Stimulated activated CD4-positive, alpha-beta T cell treated with anti-CD3 and anti-CD28 coated beads, Interleukin-4, amount 100 ng/mL, for 1 hour (primary cell): ENCODE results near the gene NPAS1.
"Not testable (repeated sequence)": the region's sequence is repeated elsewhere in the genome, so short reads cannot be mapped to it uniquely, and the experiment has no call there.

Experiments used
- DNase-seq: peaks from one replicate; pipeline ENCODE4 v3.0.0-alpha.2; 2020

The NPAS1 gene

DNA sequence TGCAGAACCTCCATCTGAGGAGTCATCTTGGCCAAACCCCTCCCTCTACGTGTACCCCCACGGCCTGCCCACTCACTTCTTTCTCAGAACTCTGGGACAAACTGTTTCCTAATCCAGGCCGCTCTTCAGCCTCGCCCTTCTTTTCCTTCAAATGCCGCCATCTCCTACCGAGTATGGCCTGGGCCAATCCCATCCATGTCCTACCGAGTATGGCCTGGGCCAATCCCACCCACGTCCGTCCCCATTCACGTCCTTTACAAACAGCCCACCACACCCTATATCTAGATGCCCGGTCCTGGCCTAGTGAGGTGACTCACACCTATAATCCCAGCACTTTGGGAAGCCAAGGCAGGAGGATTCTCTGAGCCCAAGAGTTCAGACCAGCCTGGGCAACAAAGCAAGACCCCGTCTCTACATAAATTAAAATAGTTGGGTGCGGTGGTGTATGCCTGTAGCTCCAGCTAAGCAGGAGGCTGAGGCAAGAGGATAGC, 27.7 kb downstream of the NPAS1 start:
- DNase-seq = no peak

DNA sequence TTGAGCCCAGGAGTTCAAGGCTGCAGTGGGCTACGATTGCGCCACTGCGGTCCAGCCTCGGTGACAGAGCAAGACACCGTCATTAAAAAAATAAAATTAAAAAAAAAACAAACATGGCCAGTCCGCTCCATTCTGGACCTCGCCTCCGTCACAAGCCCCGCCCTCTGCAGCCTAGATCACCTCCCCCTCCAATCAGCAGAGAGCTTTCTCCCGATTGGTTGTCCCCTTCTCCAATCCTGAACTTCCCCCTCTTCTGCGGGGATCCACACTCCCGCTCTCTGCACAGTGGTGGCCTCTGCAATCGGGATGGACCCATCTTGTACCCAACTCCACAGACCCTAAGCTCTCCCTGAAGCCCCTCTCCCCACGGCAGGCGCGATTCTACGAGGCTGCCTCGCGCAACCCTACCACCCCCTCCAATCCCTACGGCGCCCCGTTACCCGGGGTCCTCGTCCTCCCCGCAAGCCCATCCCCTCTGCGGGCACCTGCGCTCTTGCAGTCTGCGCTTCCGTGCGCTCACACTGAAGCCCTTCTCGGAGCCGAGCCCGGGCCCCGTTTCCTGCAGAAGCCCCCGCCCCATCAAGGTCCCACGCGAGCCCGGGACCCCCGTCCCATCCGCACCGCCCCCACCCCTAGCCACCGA, 28.2 kb downstream of the NPAS1 start:
- DNase-seq = peak; percentile 60

DNA sequence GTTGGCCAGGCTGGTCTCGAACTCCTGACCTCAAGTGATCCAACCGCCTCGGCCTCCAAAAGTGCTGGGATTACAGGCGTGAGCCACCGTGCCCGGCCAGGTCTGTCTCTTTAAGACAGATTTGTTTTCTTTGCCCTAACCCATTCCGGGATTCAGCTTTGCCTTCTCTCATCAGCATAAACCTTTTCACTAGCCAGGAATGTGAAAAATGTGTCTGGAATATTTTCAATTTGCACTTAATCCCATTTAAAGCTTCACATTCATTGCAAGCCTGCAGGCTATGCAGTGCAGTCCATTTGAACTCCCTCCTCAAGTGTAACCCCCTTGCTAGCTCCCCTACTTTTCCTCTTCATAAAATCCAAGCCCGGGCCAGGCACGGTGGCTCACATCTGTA, 29.7 kb downstream of the NPAS1 start:
- DNase-seq = no peak

DNA sequence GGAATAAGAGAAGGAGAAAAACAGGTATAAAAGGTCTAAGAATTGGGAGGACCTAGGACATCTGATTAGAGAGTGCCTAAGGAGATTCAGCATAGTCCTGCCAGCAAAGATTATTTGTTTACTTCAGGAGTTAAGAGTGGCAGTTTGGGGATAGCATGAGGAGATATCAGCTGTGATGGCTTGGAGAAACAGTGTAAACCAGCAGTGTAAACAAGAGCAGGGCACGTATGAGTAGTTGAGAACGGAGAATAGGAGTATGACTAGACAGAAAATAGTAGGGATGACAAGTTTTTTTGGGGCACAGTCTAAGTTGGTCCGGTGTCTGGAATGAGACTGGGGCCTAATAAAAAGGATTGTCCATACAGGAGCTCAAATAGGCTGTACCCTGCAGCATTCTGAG, 30.9 kb downstream of the NPAS1 start:
- not testable (repeated sequence) for DNase-seq

DNA sequence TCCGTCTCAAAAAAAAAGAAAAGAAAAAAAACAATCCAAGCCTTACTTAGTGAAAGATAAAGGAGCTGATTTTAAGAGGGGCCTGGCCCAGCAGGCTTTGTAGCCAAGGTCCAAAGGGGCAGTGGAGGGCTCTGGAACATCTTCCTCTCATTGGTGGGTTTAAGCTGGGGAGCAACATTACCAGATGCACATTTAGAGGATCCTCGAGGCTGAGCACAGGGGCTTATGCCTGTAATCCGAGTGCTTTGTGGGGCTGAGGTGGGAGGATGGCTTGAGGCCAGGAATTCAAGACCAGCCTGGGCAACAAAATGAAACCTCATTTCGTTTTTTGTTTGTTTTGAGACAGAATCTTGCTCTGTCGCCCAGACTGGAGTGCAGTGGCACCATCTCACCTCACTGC, 36.8 kb downstream of the NPAS1 start:
- no peak for DNase-seq

DNA sequence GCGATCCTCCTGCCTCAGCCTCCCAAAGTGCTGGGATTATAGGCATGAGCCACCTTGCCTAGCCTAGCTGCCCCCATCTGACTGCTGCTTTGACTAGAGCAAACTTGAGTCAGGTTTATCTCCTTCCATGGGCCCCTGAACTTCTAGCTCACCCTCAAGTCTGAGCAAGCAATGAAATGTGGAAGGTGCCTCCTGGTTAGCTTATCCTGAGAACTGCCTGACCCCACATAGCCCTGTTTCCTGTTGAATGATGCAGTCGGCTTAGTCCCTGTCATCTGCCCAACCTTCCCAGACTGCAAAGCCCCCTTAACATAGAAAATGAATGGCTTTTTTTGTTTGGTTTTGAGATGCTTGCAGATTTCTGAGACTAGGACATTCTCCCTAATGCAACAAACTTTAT, 37.7 kb downstream of the NPAS1 start:
- DNase-seq = no peak

DNA sequence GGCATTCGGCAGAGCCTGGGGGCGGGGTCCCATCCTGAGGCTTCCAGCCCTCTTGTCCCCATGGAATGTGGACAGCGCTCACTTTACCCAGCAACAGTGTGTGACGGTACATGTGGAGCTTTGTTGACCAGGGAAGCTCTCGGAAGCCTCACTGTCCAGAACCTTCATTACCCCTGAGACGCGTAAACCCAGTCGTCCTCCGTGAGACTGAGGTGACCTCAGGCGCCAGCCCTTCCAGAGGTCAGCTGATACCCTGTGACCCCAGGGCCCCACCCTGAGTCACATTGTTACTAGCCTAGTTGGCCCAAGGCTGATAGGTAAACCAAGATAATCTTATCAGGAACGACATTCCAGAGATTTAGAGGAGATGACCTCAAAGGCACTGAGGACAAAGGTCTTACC, 39.0 kb downstream of the NPAS1 start:
- DNase-seq = no peak

DNA sequence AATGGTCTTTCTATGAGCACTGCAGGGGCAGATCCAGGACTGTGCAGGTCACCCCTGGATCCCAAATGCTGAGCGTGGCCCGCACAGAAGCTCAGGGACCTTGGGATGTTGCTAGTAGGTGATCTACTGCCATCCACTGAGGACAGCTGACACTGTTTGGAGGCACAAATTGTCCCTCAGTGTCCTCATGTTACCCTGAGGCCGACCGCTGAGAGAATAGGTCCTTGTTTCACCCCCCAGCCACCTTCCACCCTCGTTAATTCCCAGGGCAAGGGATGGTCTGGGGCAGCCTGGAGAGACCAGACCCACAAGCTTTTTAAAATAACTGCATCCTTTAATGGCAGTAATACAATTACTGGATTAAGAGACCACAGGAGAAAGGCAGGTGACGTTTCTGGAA, 44.2 kb downstream of the NPAS1 start:
- no peak for DNase-seq

DNA sequence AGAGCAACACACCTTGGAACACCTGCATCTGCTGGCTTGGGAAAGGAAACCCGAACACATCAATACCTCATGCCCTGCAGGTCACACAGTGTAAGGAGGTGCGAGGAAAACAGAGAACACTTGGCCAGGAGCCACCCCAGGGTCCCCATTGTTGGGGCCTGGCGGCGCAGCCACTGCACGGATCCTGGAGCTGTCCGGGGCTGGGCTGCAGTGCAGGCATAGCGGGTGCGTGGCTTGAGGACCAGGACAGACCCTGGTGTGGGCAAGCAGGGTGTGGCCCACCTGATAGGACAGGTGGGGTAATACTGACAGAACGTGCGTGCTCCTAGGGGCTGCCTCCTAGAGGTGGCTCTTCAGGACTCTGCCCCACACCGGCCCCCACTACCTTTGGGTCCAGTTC, 45.6 kb downstream of the NPAS1 start:
- DNase-seq = no peak

DNA sequence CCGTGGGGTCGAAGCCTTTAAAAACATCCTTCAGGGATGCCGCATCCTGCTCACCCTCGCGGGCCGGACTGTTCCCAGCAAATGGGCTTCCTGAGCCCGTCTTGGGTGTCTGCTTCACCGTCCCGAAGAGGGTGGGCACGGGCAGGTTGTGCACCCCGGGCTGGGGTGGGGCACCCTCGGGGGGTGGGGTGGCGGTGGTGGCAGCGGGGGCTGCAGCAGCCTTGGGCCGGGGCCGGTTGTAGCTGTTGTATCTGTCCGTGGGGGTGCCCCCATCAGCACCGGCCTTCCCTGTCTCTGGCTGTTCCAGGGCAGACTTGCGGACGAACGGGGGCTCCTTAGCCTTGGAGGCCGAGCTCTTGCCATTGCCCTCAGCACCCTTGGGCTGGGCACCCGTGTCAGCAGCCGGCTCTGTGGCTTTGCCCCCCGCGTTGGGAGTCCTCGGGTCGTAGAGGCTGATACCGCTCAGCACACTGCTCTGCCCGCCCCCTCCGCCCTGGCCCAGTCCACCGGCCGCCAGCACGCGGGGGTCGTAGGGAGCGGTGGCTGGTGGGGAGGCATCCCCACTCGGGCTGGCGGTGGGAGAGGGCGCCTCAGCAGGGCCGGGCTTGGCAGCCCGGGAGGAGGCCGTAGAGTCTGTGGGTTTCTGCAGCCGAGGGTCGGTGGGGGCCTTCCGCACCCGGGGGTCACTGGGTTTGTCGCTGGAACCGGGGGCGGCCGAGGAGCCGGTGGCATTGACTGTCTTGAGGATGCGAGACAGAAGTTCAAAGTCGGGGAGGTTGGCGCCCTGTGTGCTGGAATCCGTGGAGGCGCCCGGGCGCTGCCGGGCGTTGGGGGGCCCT, 47.0 kb downstream of the NPAS1 start:
- DNase-seq = no peak

DNA sequence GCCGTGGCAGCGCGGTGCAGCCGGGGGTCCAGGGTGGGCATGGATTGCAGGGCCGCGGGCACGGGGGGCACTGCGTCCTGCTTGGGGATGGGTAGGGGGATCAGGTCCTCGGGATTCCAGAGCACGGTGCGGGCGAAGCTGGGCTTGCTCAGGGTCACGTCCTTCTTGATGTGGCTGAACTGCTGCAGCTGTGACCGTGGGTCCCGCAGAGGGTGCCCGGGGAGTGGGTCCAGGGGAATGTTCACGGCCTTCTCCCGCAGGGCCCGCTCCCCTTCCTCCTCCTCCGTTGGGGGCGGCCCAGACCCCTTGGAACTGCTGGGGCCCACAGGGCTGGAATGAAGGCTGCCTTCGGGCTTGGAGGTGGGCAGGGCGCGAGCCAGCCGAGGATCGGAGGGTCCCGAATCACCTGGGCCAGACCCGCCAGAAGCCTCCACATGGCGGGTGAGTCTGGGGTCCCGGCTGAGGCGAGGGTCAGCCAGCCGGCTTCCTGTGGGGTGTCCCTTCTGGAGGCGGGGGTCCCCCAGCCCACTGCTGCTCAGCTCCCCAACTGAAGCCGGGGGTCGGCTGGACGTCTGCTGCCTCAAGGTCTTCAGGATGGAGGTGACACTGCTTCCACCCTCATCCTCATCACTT, 47.7 kb downstream of the NPAS1 start:
- DNase-seq = no peak

DNA sequence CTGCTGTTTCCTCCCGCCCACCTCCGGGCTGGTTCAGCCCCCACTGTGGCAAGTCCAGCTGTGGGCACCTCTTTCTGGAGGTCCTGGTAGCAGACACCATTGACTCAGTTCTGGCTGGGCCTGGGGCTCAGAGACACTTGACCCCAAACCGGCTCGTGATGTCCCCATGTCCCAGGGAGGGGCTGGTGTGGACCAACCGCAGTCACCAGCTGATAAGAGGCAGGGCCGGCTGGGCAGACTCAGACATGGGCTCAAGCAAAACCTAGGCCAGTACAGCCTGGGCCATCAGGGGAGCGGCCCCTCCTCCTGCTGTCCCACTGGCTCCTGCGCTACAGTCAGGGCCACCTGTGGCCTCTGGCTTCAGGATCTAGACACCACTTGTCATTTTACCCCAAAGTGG, 48.6 kb downstream of the NPAS1 start:
- no peak for DNase-seq

DNA sequence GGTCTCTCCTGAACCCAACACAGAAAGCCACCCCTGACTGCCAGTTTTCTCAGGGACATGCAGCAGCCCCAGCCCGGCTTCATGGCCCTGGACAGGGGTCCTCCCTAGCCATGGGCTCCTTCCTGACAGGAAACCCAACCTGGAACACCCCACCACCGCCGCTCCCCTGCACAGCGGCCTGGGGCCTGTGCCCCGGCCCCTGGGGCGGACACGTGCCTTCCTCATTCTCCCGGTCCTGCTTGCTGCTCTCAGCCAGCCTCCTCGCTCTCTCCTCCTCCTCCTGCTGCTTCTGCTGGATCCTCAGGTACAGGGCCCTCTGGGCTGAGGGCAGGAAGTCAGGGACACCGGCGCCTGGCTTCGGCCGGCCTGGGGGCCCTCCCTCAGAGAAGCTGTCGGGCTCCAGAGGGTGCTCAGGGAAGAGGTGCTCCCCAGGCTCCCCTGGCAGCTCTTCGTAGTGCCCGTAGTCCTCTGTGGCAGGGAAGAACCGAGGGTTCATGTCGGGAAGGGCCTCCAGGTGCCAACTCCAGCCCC, 49.3 kb downstream of the NPAS1 start:
- no peak for DNase-seq

DNA sequence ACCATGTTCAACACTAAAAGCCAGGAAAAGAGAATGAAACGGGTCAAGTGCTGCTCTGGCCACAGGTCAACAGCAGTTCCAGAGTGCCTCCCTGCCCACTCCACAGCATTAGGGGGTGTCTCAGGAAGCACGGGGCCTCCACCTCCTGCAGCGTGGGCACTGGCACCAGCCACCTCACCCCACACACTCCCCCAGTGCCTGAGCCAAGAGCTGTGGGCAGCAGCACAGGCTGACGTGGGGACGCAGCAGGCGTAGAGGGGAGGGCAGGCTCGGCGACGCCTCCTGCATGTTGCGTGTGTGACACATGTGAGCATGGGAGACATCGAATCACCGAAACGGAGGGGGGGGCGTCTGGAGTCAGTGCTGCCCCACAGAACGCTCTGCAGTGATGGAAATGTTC, 50.2 kb downstream of the NPAS1 start:
- no peak for DNase-seq

DNA sequence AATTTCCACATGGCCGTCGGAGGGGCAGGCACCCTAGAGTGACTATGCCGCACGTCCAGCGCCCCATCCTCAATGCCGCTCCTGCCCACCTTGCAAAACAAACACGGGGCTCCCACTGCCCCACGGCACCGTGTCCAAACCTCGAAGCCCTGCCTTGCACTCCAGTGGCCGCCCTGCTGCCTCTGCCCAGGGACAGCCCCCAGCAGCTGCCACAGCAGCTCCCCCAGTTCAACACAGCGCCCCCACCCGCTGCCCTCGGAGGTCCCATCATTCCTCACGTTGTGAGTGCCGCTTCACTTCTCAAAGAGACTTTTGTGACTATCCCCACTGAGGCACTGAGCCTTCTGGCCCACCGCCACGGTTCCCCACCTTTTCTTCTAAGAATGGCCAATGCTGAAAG, 51.1 kb downstream of the NPAS1 start:
- DNase-seq = no peak

DNA sequence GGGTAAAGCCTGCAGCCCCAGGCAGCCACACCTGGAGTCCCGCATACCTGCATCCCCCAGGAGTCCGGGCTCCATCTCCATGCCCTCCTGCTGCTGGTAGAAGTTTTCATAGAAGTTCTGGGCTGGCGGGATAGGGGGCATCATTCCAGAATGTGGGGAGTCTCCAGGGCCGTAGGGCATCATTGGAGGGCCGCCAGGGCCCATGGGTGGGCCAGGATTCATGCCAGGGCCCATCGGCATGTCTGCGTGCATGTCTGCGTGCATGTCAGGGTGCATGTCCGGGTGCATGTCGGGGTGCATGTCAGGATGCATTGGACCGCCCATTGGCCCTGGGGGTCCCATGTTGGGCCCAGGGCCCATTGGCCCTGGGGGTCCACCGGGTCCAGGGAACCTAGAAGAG, 52.1 kb downstream of the NPAS1 start:
- no peak for DNase-seq

DNA sequence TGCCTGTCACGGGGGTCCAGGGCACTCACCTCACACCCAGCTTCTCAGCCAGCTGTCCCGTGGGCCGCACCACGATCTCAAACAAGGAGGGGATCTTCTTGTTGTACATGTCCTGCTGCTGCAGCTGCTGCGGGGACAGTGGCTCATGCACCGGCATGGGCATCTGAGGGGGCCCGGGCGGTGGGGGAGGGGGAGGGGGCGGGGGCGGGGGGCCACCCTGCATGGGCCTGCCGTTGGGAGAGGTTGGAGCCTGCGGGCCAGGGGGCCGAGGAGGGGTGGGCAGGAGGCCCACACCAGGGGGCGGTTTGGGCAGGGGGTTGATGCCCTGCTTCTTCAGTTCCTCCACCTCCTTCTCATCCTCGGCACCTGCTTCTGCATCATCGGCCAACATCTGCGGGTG, 52.7 kb downstream of the NPAS1 start:
- no peak for DNase-seq

DNA sequence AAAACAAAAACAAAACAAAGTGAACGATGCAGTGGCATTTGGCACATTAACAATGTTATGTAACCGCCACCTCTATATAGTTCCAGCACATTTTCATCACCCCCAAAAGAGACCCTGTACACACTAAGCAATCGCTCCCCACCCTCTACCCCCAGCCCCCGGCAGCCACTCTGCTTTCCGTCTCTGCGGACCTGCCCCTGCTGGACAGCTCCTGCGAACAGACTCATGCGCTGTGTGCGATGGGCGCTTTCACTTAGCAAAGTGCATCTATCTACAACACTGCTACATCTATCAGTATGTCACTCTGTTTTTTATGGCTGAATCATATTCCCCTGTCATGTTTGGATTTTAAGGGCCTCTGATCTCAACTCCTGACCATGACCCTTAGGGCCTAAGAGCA, 53.9 kb downstream of the NPAS1 start:
- no peak for DNase-seq

DNA sequence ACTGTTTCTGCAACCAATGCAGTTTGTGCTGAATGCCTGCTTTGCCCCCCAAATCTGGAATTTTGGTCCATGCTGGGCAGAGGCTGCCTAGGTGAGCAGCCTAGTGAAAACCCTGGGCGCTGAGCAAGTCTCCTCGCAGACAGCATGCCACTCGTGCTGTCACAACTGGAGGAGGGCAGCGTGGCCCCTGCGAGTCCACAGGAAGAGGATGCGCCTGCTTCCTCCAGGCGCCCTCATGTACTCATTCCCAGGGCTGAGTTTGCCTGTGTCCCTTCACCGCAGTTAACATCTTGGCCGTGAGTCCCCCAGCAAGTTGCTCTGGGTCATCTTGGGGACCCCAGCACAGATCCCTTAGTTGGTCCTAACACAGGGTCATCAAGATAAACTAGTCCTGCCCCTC, 55.0 kb downstream of the NPAS1 start:
- no peak for DNase-seq

DNA sequence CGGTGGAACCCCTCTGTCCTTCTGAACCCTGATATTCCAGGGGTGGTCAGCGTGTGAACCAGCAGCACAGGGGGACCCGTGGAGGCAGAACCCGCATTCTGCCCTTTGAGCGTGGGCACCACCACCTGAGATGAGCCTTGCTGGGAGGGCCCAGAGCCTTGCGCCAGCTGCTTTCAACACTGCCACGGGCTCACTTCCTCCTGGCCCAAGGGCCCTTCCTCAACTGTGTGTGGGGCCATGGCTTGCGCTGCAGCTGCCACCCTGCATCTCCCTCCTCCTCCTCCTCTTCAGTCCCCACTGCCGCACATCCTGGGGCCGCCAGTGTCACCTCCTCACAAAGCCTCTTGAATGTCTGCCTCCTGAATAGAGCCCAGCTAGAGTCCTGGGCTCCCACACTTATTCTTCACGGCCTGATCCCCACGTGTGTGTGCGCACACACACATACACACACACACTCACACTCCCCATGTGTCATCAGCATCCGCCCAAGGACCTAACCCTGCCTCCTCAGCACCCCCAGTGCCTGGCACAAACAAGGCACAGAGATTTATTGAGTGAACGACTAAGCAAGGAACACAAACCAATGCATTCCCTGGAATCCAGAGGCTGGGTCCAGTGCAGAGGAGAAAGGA, 55.7 kb downstream of the NPAS1 start:
- no peak for DNase-seq

DNA sequence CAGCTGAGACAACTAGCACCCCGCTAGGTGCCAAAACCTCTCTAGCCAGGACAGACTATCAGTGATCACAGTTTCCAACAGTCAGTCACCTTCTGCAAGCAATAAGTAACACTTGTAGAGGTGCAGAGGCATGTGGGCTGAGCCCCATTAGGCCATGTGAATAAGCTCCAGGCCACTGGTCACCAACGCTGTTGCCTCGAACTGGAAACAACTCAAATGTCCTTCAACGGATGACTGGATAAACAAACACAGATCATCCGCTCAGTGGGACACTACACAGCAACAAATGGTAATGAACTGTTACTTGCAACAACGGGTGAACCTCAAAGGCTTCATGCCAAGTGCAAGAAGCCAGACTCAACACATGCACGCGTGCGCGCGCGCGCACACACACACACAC, 56.3 kb downstream of the NPAS1 start:
- DNase-seq = no peak

DNA sequence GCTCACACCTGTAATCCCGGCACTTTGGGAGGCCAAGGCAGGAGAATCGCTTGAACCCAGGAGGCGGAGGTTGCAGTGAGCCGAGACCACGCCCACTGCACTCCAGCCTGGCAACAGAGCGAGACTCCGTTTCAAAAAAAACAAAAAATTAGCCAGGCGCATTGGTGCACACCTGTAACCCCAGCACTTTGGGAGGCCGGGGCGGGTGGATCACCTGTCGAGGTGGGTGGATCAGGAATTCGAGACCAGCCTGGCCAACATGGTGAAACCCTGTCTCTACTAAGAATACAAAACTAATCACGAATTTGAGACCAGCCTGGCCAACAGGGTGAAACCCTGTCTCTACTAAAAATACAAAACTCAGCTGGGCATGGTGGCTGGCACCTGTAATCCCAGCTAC, 58.7 kb downstream of the NPAS1 start:
- not testable (repeated sequence) for DNase-seq

DNA sequence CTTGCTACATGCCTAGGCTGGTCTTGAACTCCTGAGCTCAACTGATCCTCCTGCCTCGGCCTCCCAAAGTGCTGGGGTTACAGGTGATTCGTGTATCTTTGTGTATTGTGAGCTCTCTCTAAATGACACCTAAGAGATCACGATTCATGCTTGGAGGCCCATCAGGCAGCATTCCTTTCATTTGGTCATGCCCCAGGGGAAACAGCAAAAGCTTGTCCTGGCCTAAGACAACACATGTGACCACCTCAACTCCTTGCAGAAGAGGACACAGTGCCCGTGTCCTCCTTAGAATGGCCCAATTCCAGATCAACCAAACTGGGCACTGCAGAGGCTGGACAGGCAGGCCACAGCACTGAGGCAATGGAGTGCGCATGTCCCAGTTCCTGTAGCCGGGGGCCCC, 61.5 kb downstream of the NPAS1 start:
- no peak for DNase-seq
